Activated T-helper 1 cell treated with anti-CD3 and anti-CD28 coated beads, Interleukin-12 subunit alpha, Interleukin-12 subunit beta, Interleukin-2, Interleukin-4 antibody, amounts not matched to agents 30 ng/mL and 10 ng/mL and 1 ng/mL, durations not matched to agents 14 hours and 24 hours and 36 hours (primary cell): ENCODE results near the gene MRPS15. TPM values are rescaled to one million over a fixed set of nuclear protein-coding genes. Genes with fewer than 3 reads are reported as not detected.

Experiments
- DNase-seq: peaks from one replicate; pipeline ENCODE4 v3.0.0; 2021; ENCODE audit warnings: low spot score
- H3K27ac Mint-ChIP-seq: one replicate; pipeline ENCODE4 v1.8.0; 2021; ENCODE audit warnings: mild to moderate bottlenecking, mixed read lengths
- H3K27me3 Mint-ChIP-seq: one replicate; pipeline ENCODE4 v1.8.0; 2022; ENCODE audit warnings: mild to moderate bottlenecking, moderate library complexity, mixed read lengths; ENCODE audit not compliant: insufficient read depth
- H3K36me3 Mint-ChIP-seq: one replicate; pipeline ENCODE4 v1.8.0; 2021; ENCODE audit warnings: low read depth, mixed read lengths
- H3K4me1 Mint-ChIP-seq: one replicate; pipeline ENCODE4 v1.8.0; 2021; ENCODE audit warnings: low read depth, mixed read lengths
- H3K4me3 Mint-ChIP-seq: one replicate; pipeline ENCODE4 v1.8.0; 2021; ENCODE audit warnings: mild to moderate bottlenecking, moderate library complexity, mixed read lengths
- H3K9me3 Mint-ChIP-seq: one replicate; pipeline ENCODE4 v1.8.0; 2021; ENCODE audit warnings: mixed read lengths
- intact Hi-C: fragments of 100-400 bp; cut with micrococcal nuclease; formaldehyde crosslinking; loops from one replicate; pipeline ENCODE4 v1.15.1; 2024
- total RNA-seq: library from RNA; stranded (reverse); gene quantifications from 2 replicates; pipeline ENCODE4 v1.2.3, GENCODE V29; 2022

The MRPS15 gene
- total RNA-seq, 1 donor from 2014 or later = 121 TPM

DNA sequence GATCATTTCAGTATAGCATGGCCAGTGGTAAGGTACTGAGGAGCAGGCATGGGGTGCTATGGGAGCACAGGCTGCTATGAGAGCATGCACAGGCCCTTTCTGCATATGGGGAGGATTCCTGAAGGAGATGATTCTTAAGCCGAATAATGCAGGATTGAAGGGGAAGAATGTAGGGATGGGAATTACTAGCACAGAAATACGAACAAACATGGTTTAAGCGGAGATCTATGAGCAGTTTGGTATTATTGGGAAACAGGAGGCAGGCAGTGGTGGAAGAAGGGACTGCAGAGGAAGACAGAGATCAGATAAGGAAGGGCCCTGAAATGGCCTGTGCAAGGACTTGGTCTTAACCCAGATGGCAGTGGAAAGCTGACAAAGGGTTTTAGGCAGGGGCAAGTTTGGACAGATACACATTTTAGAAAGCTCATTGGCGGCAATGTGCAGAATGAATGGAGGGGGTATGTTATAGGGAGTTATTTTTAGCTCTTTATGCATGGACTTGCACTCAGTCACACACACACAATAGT, 15.6 kb downstream of the MRPS15 start:
- peaks cover 2% of the 10 kb centered on the region for H3K27me3 Mint-ChIP-seq
- no peak for DNase-seq
- no peak overlapping the region for H3K27ac Mint-ChIP-seq
- peaks cover 3% of the 10 kb centered on the region for H3K36me3 Mint-ChIP-seq
- H3K9me3 Mint-ChIP-seq = no peaks in the 10 kb centered on the region
- H3K4me3 Mint-ChIP-seq = no peak overlapping the region
- H3K4me1 Mint-ChIP-seq = peaks cover 11% of the 10 kb centered on the region
- intact Hi-C loops = no loop called here

DNA sequence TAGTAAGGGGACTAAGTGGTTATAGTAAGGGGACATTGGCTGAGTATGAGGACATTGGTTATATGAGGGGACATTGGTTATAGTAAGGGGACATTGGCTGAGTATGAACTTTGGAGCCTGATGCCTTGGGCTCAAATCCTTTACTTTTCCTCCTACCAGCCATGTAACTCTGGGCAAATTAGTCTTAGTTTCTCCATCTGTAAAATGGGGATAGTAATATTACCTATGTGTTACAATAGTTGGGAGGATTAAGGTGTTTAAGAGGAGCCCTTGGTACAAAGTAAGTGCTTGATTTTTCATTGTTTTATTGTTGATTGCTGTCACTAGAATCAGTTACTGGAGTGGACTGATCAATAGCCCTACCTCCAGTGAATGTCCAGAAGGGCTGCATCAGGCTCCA, 16.7 kb downstream of the MRPS15 start:
- intact Hi-C loops = no loop called here
- peaks cover 3% of the 10 kb centered on the region for H3K27me3 Mint-ChIP-seq
- H3K36me3 Mint-ChIP-seq = peaks cover 2% of the 10 kb centered on the region
- no peak overlapping the region for H3K27ac Mint-ChIP-seq
- no peak overlapping the region for H3K4me3 Mint-ChIP-seq
- DNase-seq = no peak
- H3K4me1 Mint-ChIP-seq = peaks cover 11% of the 10 kb centered on the region
- H3K9me3 Mint-ChIP-seq = no peaks in the 10 kb centered on the region

DNA sequence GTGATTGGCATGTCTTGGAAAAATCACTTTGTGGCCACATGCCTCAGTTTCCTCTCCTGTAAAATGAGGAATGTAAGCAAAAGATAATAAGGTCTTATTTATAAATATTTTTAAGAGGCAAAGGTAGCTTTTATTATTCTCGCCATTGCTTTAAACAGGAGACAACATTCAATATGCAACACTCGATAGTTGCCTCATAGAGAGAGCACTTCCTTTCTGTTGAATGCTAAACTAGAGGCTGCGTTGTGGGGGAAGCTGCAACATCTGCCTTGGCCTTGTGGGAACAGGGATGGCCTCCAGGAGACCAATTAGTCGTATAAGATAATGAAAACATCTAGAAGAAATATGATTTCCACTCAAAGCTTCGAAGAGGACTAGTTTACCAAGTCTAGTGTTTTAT, 17.4 kb downstream of the MRPS15 start:
- H3K36me3 Mint-ChIP-seq = no peaks in the 10 kb centered on the region
- no peak overlapping the region for H3K27ac Mint-ChIP-seq
- intact Hi-C loops = no loop called here
- DNase-seq = no peak
- no peak overlapping the region for H3K4me3 Mint-ChIP-seq
- no peaks in the 10 kb centered on the region for H3K9me3 Mint-ChIP-seq
- H3K4me1 Mint-ChIP-seq = peaks cover 11% of the 10 kb centered on the region
- H3K27me3 Mint-ChIP-seq = peaks cover 3% of the 10 kb centered on the region

DNA sequence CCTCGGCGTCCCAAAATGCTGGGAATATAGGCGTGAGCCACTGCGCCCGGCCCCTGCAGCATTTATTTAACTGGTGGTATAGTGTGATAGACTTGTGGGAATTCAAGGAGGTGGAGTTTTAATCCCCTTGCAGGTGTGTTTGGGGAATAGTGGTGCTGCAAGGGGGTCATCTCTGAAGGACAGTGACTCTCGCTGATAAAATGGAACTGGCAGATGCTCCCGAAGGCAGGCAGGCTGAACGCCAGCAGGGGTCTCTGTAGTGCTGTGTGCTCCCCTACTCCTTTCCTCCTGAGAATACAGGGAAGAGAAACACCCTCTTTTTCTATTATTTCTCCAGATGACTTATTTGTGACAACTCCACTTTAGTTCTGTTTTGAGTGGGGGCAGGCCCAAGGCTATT, 17.9 kb downstream of the MRPS15 start:
- H3K4me1 Mint-ChIP-seq = peaks cover 6% of the 10 kb centered on the region
- intact Hi-C loops = no loop called here
- no peak overlapping the region for H3K27ac Mint-ChIP-seq
- no peak overlapping the region for H3K4me3 Mint-ChIP-seq
- no peaks in the 10 kb centered on the region for H3K36me3 Mint-ChIP-seq
- no peak for DNase-seq
- no peaks in the 10 kb centered on the region for H3K9me3 Mint-ChIP-seq
- H3K27me3 Mint-ChIP-seq = peaks cover 3% of the 10 kb centered on the region

DNA sequence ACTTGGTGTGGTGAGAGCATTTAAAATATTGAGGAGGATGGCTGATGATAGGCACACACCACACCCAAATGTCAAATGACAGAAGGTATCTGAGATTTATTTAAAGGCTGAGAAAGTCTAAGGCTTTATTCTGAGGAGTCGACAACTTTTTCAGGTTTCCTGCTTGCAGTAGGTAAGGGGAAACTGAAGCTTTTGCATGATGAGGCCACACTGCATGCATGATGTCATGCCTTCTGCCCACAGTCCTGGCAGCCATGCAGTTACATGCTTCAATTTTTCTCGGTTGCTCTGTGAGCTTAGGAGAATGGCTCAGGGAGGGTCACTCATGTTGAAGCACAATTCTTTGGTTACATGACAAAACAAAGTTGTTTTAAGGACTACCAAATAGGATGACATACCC, 20.9 kb downstream of the MRPS15 start:
- DNase-seq = no peak
- no peaks in the 10 kb centered on the region for H3K9me3 Mint-ChIP-seq
- intact Hi-C loops = no loop called here
- no peak overlapping the region for H3K27ac Mint-ChIP-seq
- no peaks in the 10 kb centered on the region for H3K36me3 Mint-ChIP-seq
- H3K4me3 Mint-ChIP-seq = no peak overlapping the region
- H3K27me3 Mint-ChIP-seq = peaks cover 12% of the 10 kb centered on the region
- no peaks in the 10 kb centered on the region for H3K4me1 Mint-ChIP-seq

DNA sequence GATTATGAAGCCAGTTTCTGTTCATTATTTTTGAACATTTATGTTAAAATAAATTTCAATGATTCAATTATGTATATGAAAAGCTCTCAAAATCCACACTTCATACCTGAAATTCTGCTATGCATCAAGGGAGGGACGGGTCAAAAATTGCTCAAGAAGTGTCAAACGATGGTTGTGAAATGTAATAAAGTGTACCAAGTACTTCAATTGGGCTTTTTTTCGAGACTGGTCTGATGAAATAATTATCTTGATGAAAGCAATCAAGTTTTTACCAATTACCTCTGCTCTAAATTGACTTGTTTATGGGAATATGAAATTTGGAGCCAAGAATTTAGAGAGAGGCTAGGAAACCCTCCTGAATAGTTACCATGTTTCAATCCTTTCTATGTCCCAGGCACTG, 21.8 kb downstream of the MRPS15 start:
- Mint-ChIP-seq H3K27me3 (peaks cover 12% of the 10 kb centered on the region), H3K4me3 (no peak overlapping the region), H3K36me3 (no peaks in the 10 kb centered on the region), H3K4me1 (no peaks in the 10 kb centered on the region), H3K27ac (no peak overlapping the region), H3K9me3 (no peaks in the 10 kb centered on the region)
- intact Hi-C loops = no loop called here
- no peak for DNase-seq

DNA sequence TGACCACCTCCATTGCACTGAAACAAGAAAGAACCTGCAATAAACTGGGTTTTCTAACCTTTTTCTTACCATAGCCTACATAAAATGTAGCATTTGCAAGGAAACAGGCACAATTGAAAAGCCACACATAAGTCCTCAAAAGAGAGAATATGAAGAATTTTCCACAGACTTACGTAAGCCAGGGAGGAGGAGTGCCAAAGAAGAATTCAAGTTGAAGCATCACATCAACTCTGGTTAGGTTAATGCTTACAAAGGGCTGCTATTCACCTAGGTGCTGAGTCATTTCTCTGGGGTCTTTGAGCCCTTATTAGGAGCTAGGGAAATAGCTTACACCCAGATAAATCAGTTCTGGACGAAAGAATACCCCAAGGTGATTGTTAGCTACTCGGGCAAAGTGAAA, 23.5 kb downstream of the MRPS15 start:
- intact Hi-C loops = no loop called here
- no peak for DNase-seq
- no peak overlapping the region for H3K4me3 Mint-ChIP-seq

DNA sequence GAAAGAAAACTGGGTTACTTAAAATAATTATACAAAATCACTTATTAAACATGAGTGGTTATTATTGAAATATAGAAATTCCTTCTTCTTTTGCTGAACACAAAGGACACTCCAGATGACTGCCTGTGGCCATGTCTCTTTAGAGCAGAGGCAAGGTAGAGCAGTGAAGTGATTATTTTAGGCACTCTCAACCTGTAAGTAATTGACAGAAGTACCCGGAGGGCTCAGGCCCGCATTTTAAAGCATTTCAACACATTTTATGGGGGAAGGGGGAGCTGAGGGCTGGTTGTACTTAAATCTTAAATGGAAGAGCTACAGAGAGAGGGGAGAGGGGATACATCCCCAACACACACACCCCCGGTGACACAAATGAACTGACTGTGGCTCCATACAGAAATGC, 24.1 kb downstream of the MRPS15 start:
- Mint-ChIP-seq H3K27ac (no peak overlapping the region), H3K4me3 (no peak overlapping the region), H3K4me1 (no peaks in the 10 kb centered on the region), H3K27me3 (peaks cover 12% of the 10 kb centered on the region), H3K9me3 (no peaks in the 10 kb centered on the region), H3K36me3 (no peaks in the 10 kb centered on the region)
- no peak for DNase-seq
- intact Hi-C loops = no loop called here

More for the DNA sequence above, 23.5 kb downstream of the MRPS15 start:
- Mint-ChIP-seq H3K27me3 (peaks cover 12% of the 10 kb centered on the region), H3K27ac (no peak overlapping the region), H3K4me1 (no peaks in the 10 kb centered on the region), H3K9me3 (no peaks in the 10 kb centered on the region), H3K36me3 (no peaks in the 10 kb centered on the region)

DNA sequence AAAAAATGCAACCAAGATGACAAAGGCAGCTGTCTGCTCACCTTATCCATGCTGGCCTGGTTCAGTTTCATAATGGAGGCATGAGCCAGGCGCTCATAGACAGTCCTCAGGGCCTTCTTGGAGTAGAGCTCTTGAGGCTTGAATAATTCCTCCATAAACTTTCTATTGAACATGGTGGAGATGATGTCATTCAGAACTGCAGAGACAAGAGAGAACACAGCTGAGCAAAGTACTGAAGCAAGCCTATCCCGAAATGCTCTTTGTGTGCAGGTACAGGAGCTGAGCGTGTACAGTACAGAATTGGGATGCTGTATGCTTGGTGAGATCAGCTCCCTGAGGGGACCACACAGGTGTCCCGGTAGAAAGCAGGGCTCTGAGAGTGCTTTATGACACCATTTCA, 25.5 kb downstream of the MRPS15 start:
- H3K36me3 Mint-ChIP-seq = no peaks in the 10 kb centered on the region
- intact Hi-C loops = no loop called here
- H3K4me1 Mint-ChIP-seq = no peaks in the 10 kb centered on the region
- H3K27ac Mint-ChIP-seq = no peak overlapping the region
- no peak overlapping the region for H3K4me3 Mint-ChIP-seq
- H3K9me3 Mint-ChIP-seq = no peaks in the 10 kb centered on the region
- no peak for DNase-seq
- H3K27me3 Mint-ChIP-seq = peaks cover 14% of the 10 kb centered on the region

DNA sequence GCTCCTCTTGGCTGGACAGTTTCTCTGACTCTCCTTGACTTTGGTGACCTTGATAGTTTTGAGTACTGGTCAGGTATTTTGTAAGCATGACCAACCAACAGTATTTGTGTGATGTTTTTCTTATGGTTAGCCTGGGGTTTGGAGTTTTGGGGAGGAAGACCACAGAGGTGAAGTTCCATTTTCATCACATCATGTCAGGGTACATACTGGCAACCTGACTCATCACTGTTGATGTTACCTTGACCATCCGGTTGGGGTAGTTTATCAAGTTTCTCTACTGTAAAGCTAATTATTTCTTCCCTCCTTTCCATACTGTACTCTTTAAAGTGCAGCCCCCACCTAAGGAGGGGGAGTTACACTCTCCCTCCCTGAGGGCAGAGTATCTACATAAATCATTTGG, 27.4 kb downstream of the MRPS15 start:
- Mint-ChIP-seq H3K9me3 (no peaks in the 10 kb centered on the region), H3K27me3 (peaks cover 14% of the 10 kb centered on the region), H3K27ac (no peak overlapping the region), H3K4me1 (no peaks in the 10 kb centered on the region), H3K36me3 (no peaks in the 10 kb centered on the region), H3K4me3 (no peak overlapping the region)
- no peak for DNase-seq
- intact Hi-C loops = no loop called here

DNA sequence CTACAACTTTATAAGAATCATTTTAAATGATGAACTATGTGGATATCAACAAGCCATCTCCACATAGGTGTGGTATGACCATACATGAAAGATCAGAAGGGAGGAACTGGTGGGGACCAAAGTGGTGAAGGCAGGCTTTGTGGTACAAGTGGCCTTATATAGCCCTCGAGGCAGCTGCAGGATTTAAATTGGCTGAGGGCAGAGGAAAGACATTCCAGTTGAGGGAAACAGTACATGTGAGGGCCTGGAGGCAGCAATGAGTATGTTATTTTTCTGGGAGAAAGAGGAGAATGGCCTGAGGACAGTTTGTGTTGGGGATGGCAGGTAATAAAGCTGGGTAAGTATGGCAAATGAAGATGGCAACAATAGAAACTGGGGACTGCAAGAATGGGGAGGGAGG, 31.1 kb downstream of the MRPS15 start:
- Mint-ChIP-seq H3K27me3 (peaks cover 9% of the 10 kb centered on the region), H3K4me1 (no peaks in the 10 kb centered on the region), H3K4me3 (no peak overlapping the region), H3K27ac (no peak overlapping the region), H3K36me3 (no peaks in the 10 kb centered on the region), H3K9me3 (no peaks in the 10 kb centered on the region)
- DNase-seq = no peak
- intact Hi-C loops = no loop called here

DNA sequence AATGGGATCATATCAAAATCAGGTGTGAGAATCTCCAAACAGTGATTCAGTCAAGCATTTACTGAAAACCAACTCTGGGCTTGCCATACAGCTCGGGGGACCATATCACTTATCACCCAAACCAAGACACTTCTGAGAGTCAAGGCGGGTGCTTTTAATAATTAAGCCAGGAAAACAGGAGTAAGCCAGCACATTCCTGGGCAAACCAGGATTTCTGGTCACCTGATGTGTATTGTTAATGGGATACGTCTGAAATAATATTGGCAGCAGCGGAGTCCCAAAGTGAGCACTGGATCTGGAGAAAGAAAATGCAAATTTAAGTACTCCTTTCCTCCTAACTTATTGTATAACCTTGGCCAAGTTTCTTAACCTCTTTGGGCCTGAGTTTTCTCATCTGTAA, 31.6 kb downstream of the MRPS15 start:
- H3K9me3 Mint-ChIP-seq = no peaks in the 10 kb centered on the region

DNA sequence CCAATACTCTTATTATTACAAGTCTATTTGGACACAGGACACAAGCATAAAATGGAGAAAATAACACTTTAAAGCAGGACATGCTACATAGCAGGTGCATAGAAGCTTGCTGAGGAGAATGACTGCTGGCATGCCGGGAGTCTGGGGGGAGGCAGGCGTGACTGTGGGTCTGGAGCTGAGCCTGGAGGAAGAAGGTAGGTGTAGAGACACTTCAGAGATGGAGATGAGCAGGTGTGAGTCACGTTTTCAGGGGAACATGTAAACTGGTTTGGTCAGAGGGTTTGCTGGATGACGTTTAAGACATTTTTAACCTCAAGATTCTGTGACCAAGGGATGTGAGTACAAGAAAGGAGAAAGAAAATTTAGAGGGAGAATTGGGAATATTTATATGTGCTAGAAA, 38.4 kb downstream of the MRPS15 start:
- no peak for DNase-seq
- intact Hi-C loops = no loop called here
- H3K27ac Mint-ChIP-seq = no peak overlapping the region
- no peaks in the 10 kb centered on the region for H3K9me3 Mint-ChIP-seq
- no peaks in the 10 kb centered on the region for H3K36me3 Mint-ChIP-seq
- no peak overlapping the region for H3K4me3 Mint-ChIP-seq
- H3K4me1 Mint-ChIP-seq = peaks cover 7% of the 10 kb centered on the region
- H3K27me3 Mint-ChIP-seq = peaks cover 6% of the 10 kb centered on the region

More for the DNA sequence above, 31.6 kb downstream of the MRPS15 start:
- Mint-ChIP-seq H3K4me1 (no peaks in the 10 kb centered on the region), H3K4me3 (no peak overlapping the region), H3K27ac (no peak overlapping the region), H3K27me3 (peaks cover 9% of the 10 kb centered on the region), H3K36me3 (no peaks in the 10 kb centered on the region)
- intact Hi-C loops = no loop called here
- DNase-seq = no peak

DNA sequence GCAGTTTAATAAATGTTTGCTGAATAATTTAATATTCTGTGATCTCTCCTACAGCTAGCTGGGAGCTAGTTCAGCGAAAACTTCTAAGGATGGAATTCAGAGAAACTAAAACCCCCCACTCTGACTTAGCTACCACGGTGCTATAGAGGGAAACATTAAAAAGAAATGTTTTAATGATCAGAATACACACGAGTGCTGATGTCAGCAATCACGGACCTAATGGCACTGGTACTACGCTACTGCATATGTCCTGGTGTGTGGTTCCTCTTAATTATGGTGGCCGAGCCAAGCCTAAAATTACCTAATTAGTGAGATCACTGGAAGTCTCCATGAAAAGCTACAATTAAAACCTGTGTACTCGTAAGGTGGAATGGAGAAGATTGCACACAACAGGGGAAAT, 42.5 kb downstream of the MRPS15 start:
- intact Hi-C loops = loop anchor here (1.0 to 2.0 kb wide), 2 partner anchors 25 to 136 kb away; partner anchors contain the start of gene LSM10
- Mint-ChIP-seq H3K27ac (no peak overlapping the region), H3K9me3 (no peaks in the 10 kb centered on the region), H3K4me1 (peaks cover 14% of the 10 kb centered on the region), H3K27me3 (peaks cover 2% of the 10 kb centered on the region), H3K36me3 (no peaks in the 10 kb centered on the region), H3K4me3 (no peak overlapping the region)
- DNase-seq = no peak
